ENCODE measurements around the gene ZNF534.

GRCh38 chr19:52451241-52451640 lies 22.3 kb downstream of the ZNF534 start:
- TF ChIP-seq, protein P1, sequence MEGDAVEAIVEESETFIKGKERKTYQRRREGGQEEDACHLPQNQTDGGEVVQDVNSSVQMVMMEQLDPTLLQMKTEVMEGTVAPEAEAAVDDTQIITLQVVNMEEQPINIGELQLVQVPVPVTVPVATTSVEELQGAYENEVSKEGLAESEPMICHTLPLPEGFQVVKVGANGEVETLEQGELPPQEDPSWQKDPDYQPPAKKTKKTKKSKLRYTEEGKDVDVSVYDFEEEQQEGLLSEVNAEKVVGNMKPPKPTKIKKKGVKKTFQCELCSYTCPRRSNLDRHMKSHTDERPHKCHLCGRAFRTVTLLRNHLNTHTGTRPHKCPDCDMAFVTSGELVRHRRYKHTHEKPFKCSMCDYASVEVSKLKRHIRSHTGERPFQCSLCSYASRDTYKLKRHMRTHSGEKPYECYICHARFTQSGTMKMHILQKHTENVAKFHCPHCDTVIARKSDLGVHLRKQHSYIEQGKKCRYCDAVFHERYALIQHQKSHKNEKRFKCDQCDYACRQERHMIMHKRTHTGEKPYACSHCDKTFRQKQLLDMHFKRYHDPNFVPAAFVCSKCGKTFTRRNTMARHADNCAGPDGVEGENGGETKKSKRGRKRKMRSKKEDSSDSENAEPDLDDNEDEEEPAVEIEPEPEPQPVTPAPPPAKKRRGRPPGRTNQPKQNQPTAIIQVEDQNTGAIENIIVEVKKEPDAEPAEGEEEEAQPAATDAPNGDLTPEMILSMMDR (IDR thresholded peaks at IDR 0.05): no peak
- no peak for TF ChIP-seq ZFX (IDR thresholded peaks at IDR 0.05; ENCODE audit: borderline replicate concordance)
